Loucy (cell line): ENCODE results near the gene LMBR1.

Experiments
- CTCF ChIP-seq: fragments of 200-600 bp; sonication (generic); conservative IDR thresholded peaks from 2 replicates; pipeline ENCODE4 v1.5.1; 2014; ENCODE audit warnings: mild to moderate bottlenecking, antibody characterized with exemption, low read length
- EZH2phosphoT487 ChIP-seq: fragments of 200-600 bp; IDR thresholded peaks from 2 replicates; pipeline ENCODE4 v1.6.1; 2018; ENCODE audit warnings: antibody characterized with exemption, mild to moderate bottlenecking, moderate library complexity, borderline replicate concordance

DNA sequence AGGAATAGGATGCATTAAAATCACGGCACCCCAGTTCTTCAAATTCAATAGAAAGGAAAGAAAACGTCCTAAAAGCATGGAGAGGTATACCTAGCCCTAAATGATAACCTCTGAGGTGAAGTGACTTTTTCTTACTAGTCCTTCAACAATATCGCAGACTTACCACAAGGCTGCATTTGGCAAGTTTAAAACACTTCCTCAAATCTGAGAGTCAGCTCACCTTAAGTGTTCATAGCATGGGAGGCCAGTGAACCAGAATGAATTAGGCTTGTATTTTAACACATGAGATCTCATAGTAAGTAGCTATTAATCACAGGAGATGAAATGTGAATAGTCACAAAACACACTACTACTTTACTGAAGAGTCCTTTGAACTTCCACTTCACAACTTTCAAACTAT, 128.2 kb downstream of the LMBR1 start:
- TF ChIP-seq CTCF, result no peak
- TF ChIP-seq EZH2phosphoT487, result no peak
